GM21367 (cell line): ENCODE results near the gene KRTAP5-7.
"Not testable (repeated sequence)": the region's sequence is repeated elsewhere in the genome, so short reads cannot be mapped to it uniquely, and the experiment has no call there.

Experiments used
- ATAC-seq: cut with Tn5 transposase; IDR thresholded peaks from one replicate; pipeline ENCODE4 v1.9.1; 2021; ENCODE audit not compliant: unreplicated experiment

Gene KRTAP5-7

GRCh38 chr11:71532036-71532610, 5.1 kb downstream of the KRTAP5-7 start:
- ATAC-seq = no peak

GRCh38 chr11:71534711-71535608, 7.9 kb downstream of the KRTAP5-7 start:
- not testable (repeated sequence) for ATAC-seq

- ATAC-seq = no peak
Observed at GRCh38 chr11:71535825-71536224, 8.8 kb downstream of the KRTAP5-7 start.

GRCh38 chr11:71537537-71537936, 10.5 kb downstream of the KRTAP5-7 start:
- no peak for ATAC-seq

- ATAC-seq = not testable (repeated sequence)
Observed at GRCh38 chr11:71537977-71538665, 11.1 kb downstream of the KRTAP5-7 start, which contains the start of gene KRTAP5-8. TSS of gene KRTAP5-8 (plus strand) at chr11:71538025. CDS start at chr11:71538056, 31 bp downstream.

GRCh38 chr11:71538666-71538990, 11.6 kb downstream of the KRTAP5-7 start:
- no peak for ATAC-seq

GRCh38 chr11:71539017-71539416, 11.9 kb downstream of the KRTAP5-7 start:
- ATAC-seq = no peak

- ATAC-seq = not testable (repeated sequence)
Observed at GRCh38 chr11:71539971-71540370, 12.9 kb downstream of the KRTAP5-7 start.

- not testable (repeated sequence) for ATAC-seq
Observed at GRCh38 chr11:71540521-71541304, 13.6 kb downstream of the KRTAP5-7 start.

GRCh38 chr11:71542382-71542781, 15.3 kb downstream of the KRTAP5-7 start:
- ATAC-seq = no peak

- ATAC-seq = no peak
Observed at GRCh38 chr11:71542879-71543777, 16.1 kb downstream of the KRTAP5-7 start.

GRCh38 chr11:71543866-71544265, 16.8 kb downstream of the KRTAP5-7 start:
- ATAC-seq = no peak

GRCh38 chr11:71544525-71545214, 17.6 kb downstream of the KRTAP5-7 start:
- ATAC-seq = no peak

GRCh38 chr11:71545405-71545966, 18.4 kb downstream of the KRTAP5-7 start:
- no peak for ATAC-seq

- no peak for ATAC-seq
Observed at GRCh38 chr11:71548120-71548519, 21.1 kb downstream of the KRTAP5-7 start, which contains the start of gene KRTAP5-9. TSS of gene KRTAP5-9 (plus strand) at chr11:71548420. CDS start at chr11:71548658, 238 bp downstream.

- no peak for ATAC-seq
Observed at GRCh38 chr11:71548716-71549151, 21.7 kb downstream of the KRTAP5-7 start.

- ATAC-seq = no peak
Observed at GRCh38 chr11:71551711-71552110, 24.6 kb downstream of the KRTAP5-7 start.

GRCh38 chr11:71554996-71555395, 27.9 kb downstream of the KRTAP5-7 start:
- ATAC-seq = no peak

- no peak for ATAC-seq
Observed at GRCh38 chr11:71555508-71555907, 28.4 kb downstream of the KRTAP5-7 start.
